ENCODE data around the gene PEX14.

- TF ChIP-seq, protein P1, sequence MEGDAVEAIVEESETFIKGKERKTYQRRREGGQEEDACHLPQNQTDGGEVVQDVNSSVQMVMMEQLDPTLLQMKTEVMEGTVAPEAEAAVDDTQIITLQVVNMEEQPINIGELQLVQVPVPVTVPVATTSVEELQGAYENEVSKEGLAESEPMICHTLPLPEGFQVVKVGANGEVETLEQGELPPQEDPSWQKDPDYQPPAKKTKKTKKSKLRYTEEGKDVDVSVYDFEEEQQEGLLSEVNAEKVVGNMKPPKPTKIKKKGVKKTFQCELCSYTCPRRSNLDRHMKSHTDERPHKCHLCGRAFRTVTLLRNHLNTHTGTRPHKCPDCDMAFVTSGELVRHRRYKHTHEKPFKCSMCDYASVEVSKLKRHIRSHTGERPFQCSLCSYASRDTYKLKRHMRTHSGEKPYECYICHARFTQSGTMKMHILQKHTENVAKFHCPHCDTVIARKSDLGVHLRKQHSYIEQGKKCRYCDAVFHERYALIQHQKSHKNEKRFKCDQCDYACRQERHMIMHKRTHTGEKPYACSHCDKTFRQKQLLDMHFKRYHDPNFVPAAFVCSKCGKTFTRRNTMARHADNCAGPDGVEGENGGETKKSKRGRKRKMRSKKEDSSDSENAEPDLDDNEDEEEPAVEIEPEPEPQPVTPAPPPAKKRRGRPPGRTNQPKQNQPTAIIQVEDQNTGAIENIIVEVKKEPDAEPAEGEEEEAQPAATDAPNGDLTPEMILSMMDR (conservative IDR thresholded peaks at IDR 0.05 in 1 of 2, IDR thresholded peaks at IDR 0.05 in 1 of 2; ENCODE audit: extremely low read depth in 1 of 2, insufficient read depth in 1 of 2, low read depth in 1 of 2, low read length in 2 of 2) = peak; percentile 80 to 95
- TF ChIP-seq EZH2 (IDR thresholded peaks at IDR 0.05; ENCODE audit: borderline replicate concordance, low read length) = no peak
These were observed 55.6 kb downstream of the PEX14 start for GRCh38 chr1:10530281-10530740.
